ENCODE data around the gene CLSTN2.

CLSTN2 gene

DNA sequence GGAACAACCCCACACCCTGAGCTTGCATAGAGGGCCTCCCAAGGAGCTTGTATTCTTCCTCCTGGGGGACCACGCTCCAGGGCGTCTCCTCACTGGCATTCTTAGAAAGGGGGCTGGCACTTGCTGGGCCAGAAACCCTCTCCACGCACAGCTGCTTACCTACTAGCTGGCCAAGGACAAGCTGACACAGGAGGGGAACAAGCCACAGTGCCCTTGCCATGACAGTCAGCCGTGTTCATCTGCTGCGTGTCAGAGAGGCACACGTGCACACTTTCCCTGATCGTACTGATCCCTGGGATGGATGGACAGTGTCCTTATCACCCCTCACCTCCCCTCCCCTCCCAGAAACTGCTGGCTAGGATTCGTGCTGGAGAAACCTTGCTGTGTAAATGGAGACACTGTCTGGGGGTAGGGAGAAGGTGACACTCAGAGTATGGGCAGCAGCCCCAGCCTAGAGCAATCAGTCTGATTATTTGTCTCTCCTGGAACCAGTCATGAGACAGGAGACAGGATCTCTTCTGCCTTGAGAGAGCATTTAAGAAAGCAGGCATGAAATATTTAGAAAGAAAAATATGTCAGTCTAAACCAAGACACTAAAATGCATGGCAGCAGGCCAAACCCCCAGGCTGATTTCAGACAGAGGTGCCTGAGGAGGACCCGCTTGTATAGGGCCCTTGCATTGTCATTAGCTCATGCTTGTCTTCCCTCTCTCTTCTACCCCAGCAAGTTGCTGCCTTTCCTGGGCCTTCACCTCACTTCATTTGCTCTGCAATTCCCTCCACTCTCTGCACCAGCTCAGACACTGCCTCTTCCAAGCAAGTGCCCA lies 431.1 kb downstream of the CLSTN2 start:
- no peak overlapping the region for H3K4me3 ChIP-seq (ENCODE audit: low read depth, low read length)
- TF ChIP-seq, protein P1, sequence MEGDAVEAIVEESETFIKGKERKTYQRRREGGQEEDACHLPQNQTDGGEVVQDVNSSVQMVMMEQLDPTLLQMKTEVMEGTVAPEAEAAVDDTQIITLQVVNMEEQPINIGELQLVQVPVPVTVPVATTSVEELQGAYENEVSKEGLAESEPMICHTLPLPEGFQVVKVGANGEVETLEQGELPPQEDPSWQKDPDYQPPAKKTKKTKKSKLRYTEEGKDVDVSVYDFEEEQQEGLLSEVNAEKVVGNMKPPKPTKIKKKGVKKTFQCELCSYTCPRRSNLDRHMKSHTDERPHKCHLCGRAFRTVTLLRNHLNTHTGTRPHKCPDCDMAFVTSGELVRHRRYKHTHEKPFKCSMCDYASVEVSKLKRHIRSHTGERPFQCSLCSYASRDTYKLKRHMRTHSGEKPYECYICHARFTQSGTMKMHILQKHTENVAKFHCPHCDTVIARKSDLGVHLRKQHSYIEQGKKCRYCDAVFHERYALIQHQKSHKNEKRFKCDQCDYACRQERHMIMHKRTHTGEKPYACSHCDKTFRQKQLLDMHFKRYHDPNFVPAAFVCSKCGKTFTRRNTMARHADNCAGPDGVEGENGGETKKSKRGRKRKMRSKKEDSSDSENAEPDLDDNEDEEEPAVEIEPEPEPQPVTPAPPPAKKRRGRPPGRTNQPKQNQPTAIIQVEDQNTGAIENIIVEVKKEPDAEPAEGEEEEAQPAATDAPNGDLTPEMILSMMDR (IDR thresholded peaks at IDR 0.05; ENCODE audit: insufficient read depth, low read depth, low read length, missing control alignments): no peak
- DNase-seq (ENCODE audit: low read depth): no peak

DNA sequence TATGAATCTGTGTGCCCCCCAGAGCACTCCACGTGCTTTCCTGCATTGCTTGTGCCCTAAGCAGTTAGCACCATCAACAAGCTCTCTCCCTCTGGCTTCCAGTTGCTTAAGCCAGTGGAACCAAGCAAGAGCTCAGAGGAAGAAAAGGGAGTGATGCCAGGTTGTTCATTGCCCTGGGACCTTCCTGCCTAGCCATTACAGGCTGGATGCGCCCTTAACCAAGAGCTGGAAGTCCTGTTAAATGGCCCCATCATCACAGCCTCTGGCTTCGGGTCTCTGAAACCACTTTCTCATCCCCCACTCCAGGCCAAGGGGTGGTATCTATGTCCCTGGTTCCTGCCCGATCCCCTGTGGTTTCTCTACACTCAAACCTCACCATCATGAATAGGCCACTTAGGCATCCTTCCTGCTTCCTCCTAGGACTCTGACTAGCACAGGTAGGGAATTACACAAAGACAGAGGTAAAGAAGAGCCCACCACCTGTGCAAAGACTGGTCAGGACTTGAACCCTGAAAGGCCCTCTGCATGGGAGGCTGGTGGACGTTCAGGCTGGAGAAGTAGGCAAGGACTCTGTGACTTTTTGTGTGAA lies 433.3 kb downstream of the CLSTN2 start:
- TF ChIP-seq, protein P1 (IDR thresholded peaks at IDR 0.05; ENCODE audit: insufficient read depth, low read depth, low read length, missing control alignments): no peak
- no peak for DNase-seq (ENCODE audit: low read depth)
- H3K4me3 ChIP-seq (ENCODE audit: low read depth, low read length): no peak overlapping the region

DNA sequence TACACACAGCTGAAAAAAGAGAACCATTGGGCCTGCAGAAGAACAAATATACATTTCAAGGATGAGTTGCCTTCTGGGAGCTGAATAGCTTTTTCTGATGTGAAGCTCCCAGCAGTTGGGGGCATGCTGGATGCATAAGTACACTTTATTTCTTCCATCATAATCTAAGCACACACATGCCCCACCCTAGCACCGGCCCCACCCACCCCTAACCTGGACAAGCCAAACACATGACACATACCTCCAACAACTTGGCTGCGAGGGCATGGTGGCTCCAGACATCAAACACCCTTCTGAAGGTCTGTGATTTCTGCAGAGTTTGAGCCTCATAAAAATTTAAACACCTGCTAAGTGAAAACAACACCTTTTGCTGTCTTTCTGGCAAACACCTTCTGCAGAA lies 435.7 kb downstream of the CLSTN2 start:
- no peak for DNase-seq (ENCODE audit: low read depth)
- H3K4me3 ChIP-seq (ENCODE audit: low read depth, low read length): no peak overlapping the region
- TF ChIP-seq, protein P1 (IDR thresholded peaks at IDR 0.05; ENCODE audit: insufficient read depth, low read depth, low read length, missing control alignments): no peak

DNA sequence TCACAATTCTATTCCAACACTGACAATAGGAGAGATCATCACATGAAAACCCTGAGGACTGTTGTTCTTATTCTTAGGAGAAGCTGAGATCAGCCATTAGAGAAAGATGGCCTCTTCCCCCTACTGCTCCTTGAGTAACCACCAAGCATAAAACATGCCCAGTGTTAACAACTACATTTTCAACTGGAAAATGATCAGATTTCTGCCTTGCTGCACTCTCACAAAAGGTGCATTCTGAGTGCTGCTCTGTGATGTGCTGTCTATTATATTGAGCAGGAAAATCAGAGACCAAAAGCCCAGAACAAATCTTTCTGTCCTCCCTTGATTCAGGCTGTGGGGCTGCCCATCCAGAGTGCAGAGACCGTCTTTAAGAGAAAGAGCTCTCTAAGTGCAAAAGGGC lies 438.2 kb downstream of the CLSTN2 start:
- TF ChIP-seq, protein P1 (IDR thresholded peaks at IDR 0.05; ENCODE audit: insufficient read depth, low read depth, low read length, missing control alignments): no peak
- no peak for DNase-seq (ENCODE audit: low read depth)
- H3K4me3 ChIP-seq (ENCODE audit: low read depth, low read length): no peak overlapping the region

DNA sequence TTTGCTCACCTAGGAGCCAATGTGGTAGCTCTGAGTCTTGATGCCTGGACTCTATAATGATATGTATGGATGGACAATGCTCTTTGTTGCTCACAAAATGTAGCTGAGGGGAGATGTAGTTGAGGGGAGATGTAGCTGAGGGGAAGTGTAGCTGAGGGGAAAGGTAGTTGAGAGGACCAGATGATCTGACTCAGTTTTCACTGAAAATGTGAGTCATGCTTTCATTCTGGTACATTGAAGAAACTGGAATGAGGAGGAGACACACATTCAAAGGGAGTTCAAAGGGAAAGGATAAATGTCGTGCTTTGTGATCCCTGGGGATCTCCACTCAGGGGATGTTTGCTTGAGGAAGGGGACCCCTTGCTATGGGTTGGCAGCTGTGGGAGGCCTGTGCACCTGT lies 440.0 kb downstream of the CLSTN2 start:
- TF ChIP-seq, protein P1 (IDR thresholded peaks at IDR 0.05; ENCODE audit: insufficient read depth, low read depth, low read length, missing control alignments): no peak
- H3K4me3 ChIP-seq (ENCODE audit: low read depth, low read length): no peak overlapping the region
- DNase-seq (ENCODE audit: low read depth): no peak

DNA sequence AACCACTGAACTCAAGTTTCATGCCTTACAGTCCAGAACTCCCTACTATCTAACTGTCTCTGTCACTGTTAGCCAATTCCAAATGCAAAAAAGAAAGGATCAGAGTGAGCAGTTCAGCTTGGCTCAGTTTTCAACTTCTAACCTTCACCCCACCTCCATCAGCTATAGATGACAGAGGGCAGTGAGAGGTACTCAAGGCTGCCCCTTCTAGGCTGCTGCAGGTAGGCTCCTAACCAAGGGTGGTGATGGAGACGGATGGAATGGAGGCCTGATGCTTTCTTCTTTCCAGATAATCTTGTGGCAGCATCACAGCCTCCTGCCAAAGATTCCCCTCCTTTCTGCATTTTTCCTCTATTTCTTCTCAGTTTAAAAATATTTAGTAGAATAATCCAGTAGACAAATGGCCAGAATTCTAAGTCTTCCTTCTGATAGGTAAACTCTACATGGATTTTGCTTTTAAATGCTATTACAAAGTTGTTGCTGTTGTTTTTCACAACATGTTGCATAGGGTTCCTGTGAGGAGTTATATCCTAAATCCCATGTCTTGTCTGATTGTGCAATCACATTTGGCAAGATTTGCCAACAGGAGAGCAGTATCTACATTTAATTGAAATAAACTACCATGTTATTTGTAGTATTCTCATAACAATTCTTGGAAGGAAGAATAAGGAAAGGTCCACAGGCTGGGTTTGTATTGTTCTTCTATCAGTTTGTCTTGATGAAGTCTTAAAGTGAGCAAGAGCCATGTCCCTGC lies 441.3 kb downstream of the CLSTN2 start:
- TF ChIP-seq, protein P1 (IDR thresholded peaks at IDR 0.05; ENCODE audit: insufficient read depth, low read depth, low read length, missing control alignments): no peak
- H3K4me3 ChIP-seq (ENCODE audit: low read depth, low read length): no peak overlapping the region
- DNase-seq (ENCODE audit: low read depth): no peak
